ENCODE results near the gene NUP85. TPM values are rescaled to one million over a fixed set of nuclear protein-coding genes. Genes with fewer than 3 reads are reported as not detected.
"Not testable (repeated sequence)": the region's sequence is repeated elsewhere in the genome, so short reads cannot be mapped to it uniquely, and the experiment has no call there.

Gene NUP85, protein sequence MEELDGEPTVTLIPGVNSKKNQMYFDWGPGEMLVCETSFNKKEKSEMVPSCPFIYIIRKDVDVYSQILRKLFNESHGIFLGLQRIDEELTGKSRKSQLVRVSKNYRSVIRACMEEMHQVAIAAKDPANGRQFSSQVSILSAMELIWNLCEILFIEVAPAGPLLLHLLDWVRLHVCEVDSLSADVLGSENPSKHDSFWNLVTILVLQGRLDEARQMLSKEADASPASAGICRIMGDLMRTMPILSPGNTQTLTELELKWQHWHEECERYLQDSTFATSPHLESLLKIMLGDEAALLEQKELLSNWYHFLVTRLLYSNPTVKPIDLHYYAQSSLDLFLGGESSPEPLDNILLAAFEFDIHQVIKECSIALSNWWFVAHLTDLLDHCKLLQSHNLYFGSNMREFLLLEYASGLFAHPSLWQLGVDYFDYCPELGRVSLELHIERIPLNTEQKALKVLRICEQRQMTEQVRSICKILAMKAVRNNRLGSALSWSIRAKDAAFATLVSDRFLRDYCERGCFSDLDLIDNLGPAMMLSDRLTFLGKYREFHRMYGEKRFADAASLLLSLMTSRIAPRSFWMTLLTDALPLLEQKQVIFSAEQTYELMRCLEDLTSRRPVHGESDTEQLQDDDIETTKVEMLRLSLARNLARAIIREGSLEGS
- 100 to 1,000 TPM in 3 of 5 donors, 10 to 100 TPM in 2; 56.2 to 128 (median 106) TPM for total RNA-seq
- total RNA-seq (2013), result 52.1 TPM
- 36.6 to 120 (median 71.2) reads per million in 29 experiments for total RNA-seq

DNA sequence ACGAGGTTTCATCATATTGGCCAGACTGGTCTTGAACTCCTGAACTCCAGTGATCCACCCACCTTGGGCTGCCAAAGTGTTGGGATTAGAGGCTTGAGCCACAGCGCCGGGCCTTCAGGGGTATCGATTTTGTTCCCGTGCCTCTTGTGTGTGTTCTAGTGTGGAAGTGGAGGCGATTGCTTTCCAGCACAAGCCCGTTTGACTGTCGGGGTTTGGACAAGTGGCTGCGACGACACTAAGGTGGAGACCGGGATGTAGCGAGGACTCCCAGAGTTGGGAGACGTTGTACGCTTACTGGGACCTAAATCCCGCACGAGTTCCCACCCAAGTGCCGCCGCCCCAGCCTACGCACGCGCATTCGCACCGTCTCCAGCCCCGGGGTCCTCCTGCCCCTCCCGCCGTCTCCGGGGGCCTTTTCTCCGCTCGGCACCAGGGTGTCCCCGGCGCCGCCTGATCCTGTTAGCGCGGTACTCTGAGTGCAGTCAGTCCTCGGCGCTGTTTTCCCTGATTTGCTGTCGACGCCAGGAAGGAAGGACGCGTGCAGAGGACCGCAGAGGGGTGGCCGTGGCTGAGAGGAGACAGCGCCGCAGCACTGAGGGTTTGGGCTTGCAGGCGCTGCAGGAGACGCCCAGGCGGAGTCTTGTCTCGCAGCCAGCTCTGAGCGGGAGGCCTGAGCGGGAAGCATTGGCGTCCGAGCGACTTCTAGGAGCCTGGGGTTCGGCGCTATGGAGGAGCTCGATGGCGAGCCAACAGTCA lies at the start of gene NUP85:
Gene NUP85, plus strand, starts transcription at position 643 of the 756 bp plus-strand sequence. Its CDS starts 83 bp downstream, at position 726.
- no peaks in the 10 kb centered on the region for H3K27me3 Mint-ChIP-seq
- no peaks in the 10 kb centered on the region for H3K9me3 Mint-ChIP-seq
- DNase-seq (peak; percentile 78 to 95 (median 89)), ATAC-seq (replicated peaks in 1 of 4) (peak; percentile 85 to 95 (median 92))
- H3K27ac Mint-ChIP-seq, result peak within 1 kb of the TSS; percentile 99 to 100
- peak within 1 kb of the TSS; percentile 95 to 99 for H3K4me3 ChIP-seq (ENCODE audit: control insufficient read depth in 1 of 2, extremely low read depth in 1 of 2, low read length in 1 of 2)
- peak within 1 kb of the TSS; percentile 91 for H3K27ac ChIP-seq (ENCODE audit: low read length)
- H3K4me1 Mint-ChIP-seq, result peaks cover 23 to 37% (median 32%) of the 10 kb centered on the region in 3 donors
- no peaks in the 10 kb centered on the region for H3K27me3 ChIP-seq (replicated peaks in 1 of 2; ENCODE audit: control insufficient read depth in 2 of 2, extremely low read depth in 1 of 2, insufficient read depth in 2 of 2, low read length in 1 of 2)
- POLR2A ChIA-PET, result no interaction called here
- under 1% methylated on average over 53 of the region's 57 CpGs for WGBS (ENCODE audit: insufficient coverage)
- peaks cover 5% of the 10 kb centered on the region for H3K36me3 Mint-ChIP-seq
- peak within 1 kb of the TSS; percentile 93 to 95 (median 94) for H3K4me3 Mint-ChIP-seq
- H3K9me3 ChIP-seq, result no peaks in the 10 kb centered on the region
- peaks cover 0 to 11% of the 10 kb centered on the region in 2 donors for H3K36me3 ChIP-seq (ENCODE audit: control insufficient read depth in 2 of 2, extremely low read depth in 1 of 2, insufficient read depth in 1 of 2, low read length in 1 of 2)
- H3K4me1 ChIP-seq (ENCODE audit: control insufficient read depth in 1 of 2, extremely low read depth in 1 of 2, insufficient read depth in 2 of 2, low read length in 2 of 2), result peaks cover 8 to 25% of the 10 kb centered on the region in 2 experiments
- CTCF ChIA-PET, result interaction anchor here in 1 of 2 donors (0.6 to 2.2 kb wide), 6 partner anchors 34 to 243 kb away, joined by 3 to 10 read pairs (median 4); partner anchors contain the start of gene GRB2

DNA sequence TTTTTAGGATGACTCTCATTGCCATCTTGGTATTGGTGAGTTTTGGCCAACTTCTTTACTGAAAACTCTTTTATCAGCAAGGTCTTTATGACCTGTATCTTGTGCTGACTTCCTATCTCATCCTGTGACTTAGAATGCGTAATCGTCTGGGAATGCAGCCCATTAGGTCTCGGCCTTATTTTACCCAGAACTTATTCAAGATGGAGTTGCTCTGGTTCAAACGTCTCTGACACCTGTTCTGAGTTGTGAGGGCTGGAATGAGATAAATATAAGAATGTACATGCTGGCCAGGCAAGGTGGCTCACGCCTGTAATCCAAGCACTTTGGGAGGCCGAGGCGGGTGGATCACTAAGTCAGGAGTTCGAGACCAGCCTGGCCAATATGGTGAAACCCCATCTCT lies 47.0 kb upstream of the NUP85 start:
- H3K27ac ChIP-seq (ENCODE audit: low read length); H3K9me3 ChIP-seq; H3K4me3 Mint-ChIP-seq; H3K27ac Mint-ChIP-seq; H3K4me3 ChIP-seq (ENCODE audit: control insufficient read depth in 1 of 2, extremely low read depth in 1 of 2, low read length in 1 of 2); DNase-seq; H3K36me3 ChIP-seq (ENCODE audit: control insufficient read depth in 2 of 2, extremely low read depth in 1 of 2, insufficient read depth in 1 of 2, low read length in 1 of 2); H3K27me3 Mint-ChIP-seq; H3K27me3 ChIP-seq (replicated peaks in 1 of 2; ENCODE audit: control insufficient read depth in 2 of 2, extremely low read depth in 1 of 2, insufficient read depth in 2 of 2, low read length in 1 of 2); H3K9me3 Mint-ChIP-seq; H3K36me3 Mint-ChIP-seq; POLR2A ChIA-PET; ATAC-seq (replicated peaks in 1 of 4): not testable (repeated sequence)
- H3K4me1 Mint-ChIP-seq, result peaks cover 10 to 21% (median 15%) of the 10 kb centered on the region in 3 donors
- WGBS (ENCODE audit: insufficient coverage), result 91% methylated on average over 6 of the region's 8 CpGs
- peaks cover 7 to 14% of the 10 kb centered on the region in 2 experiments for H3K4me1 ChIP-seq (ENCODE audit: control insufficient read depth in 1 of 2, extremely low read depth in 1 of 2, insufficient read depth in 2 of 2, low read length in 2 of 2)
- CTCF ChIA-PET, result interaction anchor here in 1 of 2 donors (0.6 kb wide), 1 partner anchor 197 kb away, joined by 10 read pairs; no protein-coding TSS in a partner anchor

DNA sequence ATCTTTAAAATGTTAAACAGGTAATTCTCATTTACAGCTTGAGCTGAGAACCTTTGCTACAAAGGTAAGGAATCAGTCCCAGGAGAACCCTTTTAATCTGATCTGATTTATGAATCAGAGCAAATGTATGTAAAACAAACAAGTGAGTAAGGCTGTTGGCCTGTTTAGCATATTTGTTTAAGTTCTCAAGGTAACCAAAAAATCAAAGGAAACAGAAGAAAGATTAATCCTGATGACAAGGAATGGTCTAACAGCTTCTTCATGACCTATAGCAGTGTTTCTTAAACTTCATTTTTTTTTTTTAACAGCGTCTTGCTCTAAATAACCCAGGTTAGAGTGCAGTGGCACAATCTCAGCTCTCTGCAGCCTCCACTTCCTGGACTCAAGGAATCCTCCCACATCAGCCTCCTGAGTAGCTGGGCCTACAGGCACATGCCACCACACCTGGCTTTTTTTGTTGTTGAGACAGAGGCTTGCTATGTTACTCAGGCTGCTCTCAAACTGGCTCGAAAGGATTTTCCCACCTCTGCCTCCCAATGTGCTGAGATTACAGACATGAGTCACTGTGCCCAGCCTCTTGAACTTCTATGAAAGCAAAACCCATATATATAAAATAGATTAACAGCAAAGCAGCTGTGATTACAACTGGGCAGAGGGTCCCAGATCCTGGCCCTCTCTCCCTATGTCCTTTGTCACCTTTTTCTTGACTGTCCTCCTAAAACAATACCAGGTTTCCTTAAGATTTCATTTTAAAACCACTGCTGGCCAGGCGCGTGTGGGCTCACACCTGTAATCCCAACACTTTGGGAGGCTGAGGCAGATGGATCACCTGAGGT lies 46.1 kb upstream of the NUP85 start:
- H3K4me1 Mint-ChIP-seq, result peaks cover 10 to 15% (median 15%) of the 10 kb centered on the region in 3 donors
- H3K27me3 ChIP-seq (replicated peaks in 1 of 2; ENCODE audit: control insufficient read depth in 2 of 2, extremely low read depth in 1 of 2, insufficient read depth in 2 of 2, low read length in 1 of 2), result no peaks in the 10 kb centered on the region
- H3K4me3 ChIP-seq (ENCODE audit: control insufficient read depth in 1 of 2, extremely low read depth in 1 of 2, low read length in 1 of 2), result no peak overlapping the region
- H3K27me3 Mint-ChIP-seq, result no peaks in the 10 kb centered on the region
- no peaks in the 10 kb centered on the region for H3K36me3 ChIP-seq (ENCODE audit: control insufficient read depth in 2 of 2, extremely low read depth in 1 of 2, insufficient read depth in 1 of 2, low read length in 1 of 2)
- CTCF ChIA-PET, result interaction anchor here in 1 of 2 donors (0.7 kb wide), 1 partner anchor 90 kb away, joined by 3 read pairs; no protein-coding TSS in a partner anchor
- H3K9me3 ChIP-seq, result no peaks in the 10 kb centered on the region
- WGBS (ENCODE audit: insufficient coverage), result 100% methylated on average over 1 of the region's 4 CpGs
- no peaks in the 10 kb centered on the region for H3K36me3 Mint-ChIP-seq
- ATAC-seq (replicated peaks in 1 of 4) (no peak), DNase-seq (no peak)
- no peak overlapping the region for H3K4me3 Mint-ChIP-seq
- POLR2A ChIA-PET, result interaction anchor here in 1 of 2 donors (0.5 kb wide), 1 partner anchor 1418 kb away, joined by 6 read pairs; no protein-coding TSS in a partner anchor
- H3K27ac Mint-ChIP-seq, result no peak overlapping the region
- peaks cover 7 to 11% of the 10 kb centered on the region in 2 experiments for H3K4me1 ChIP-seq (ENCODE audit: control insufficient read depth in 1 of 2, extremely low read depth in 1 of 2, insufficient read depth in 2 of 2, low read length in 2 of 2)
- no peak overlapping the region for H3K27ac ChIP-seq (ENCODE audit: low read length)
- no peaks in the 10 kb centered on the region for H3K9me3 Mint-ChIP-seq

DNA sequence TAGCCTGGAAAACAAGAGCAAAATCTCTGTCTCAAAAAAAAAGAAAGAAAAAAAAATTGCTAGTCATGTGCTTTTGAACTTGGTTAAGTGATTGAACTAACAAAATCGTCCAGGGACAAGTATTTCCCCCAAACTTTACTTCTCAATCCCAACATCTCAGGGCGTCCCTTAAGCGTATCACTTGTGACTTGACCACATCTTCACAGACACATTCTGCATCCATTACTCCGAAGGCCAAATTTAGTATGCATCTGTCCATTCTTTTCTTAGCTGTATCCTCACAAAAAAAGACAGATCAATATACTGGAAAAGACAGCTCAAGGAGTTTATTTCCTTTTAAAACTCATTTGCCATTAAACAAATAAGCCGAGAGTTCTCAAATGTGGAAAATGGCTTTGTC lies 45.3 kb upstream of the NUP85 start:
- Histone ChIP-seq H3K27me3 (replicated peaks in 1 of 2; ENCODE audit: control insufficient read depth in 2 of 2, extremely low read depth in 1 of 2, insufficient read depth in 2 of 2, low read length in 1 of 2) (no peaks in the 10 kb centered on the region), H3K27ac (ENCODE audit: low read length) (no peak overlapping the region), H3K4me3 (ENCODE audit: control insufficient read depth in 1 of 2, extremely low read depth in 1 of 2, low read length in 1 of 2) (no peak overlapping the region), H3K36me3 (ENCODE audit: control insufficient read depth in 2 of 2, extremely low read depth in 1 of 2, insufficient read depth in 1 of 2, low read length in 1 of 2) (no peaks in the 10 kb centered on the region), H3K4me1 (ENCODE audit: control insufficient read depth in 1 of 2, extremely low read depth in 1 of 2, insufficient read depth in 2 of 2, low read length in 2 of 2) (peaks cover under 1 to 4% of the 10 kb centered on the region in 2 experiments), H3K9me3 (no peaks in the 10 kb centered on the region)
- CTCF ChIA-PET, result no interaction called here
- Mint-ChIP-seq H3K9me3 (no peaks in the 10 kb centered on the region), H3K27ac (no peak overlapping the region), H3K4me3 (no peak overlapping the region), H3K4me1 (peaks cover 2 to 7% (median 7%) of the 10 kb centered on the region in 3 donors), H3K36me3 (no peaks in the 10 kb centered on the region), H3K27me3 (no peaks in the 10 kb centered on the region)
- POLR2A ChIA-PET, result interaction anchor here in 1 of 2 donors (0.5 kb wide), 1 partner anchor 1417 kb away, joined by 6 read pairs; no protein-coding TSS in a partner anchor
- ATAC-seq (replicated peaks in 1 of 4) (no peak), DNase-seq (no peak)
- WGBS (ENCODE audit: insufficient coverage), result 100% methylated on average over 2 of the region's 5 CpGs

DNA sequence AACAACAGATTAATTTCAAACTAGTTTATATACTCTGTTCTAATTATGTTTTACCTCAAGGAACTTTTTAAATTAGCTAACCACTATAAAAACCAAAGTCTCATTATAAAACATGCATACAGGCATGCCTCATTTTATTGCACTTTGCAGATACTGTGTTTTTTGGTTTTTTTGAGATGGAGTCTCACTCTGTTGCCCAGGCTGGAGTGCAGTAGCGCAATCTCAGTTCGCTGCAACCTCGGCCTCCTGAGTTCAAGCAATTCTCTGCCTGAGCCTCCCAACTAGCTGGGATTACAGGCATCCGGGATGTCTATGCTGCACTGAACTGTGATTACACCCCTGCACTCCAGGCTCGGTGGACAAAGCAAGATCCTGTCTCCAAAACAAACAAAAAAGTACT lies 42.4 kb upstream of the NUP85 start:
- peaks cover 3% of the 10 kb centered on the region for H3K36me3 Mint-ChIP-seq
- no peaks in the 10 kb centered on the region for H3K9me3 Mint-ChIP-seq
- DNase-seq (no peak), ATAC-seq (replicated peaks in 1 of 4) (no peak)
- Histone ChIP-seq H3K4me1 (ENCODE audit: control insufficient read depth in 1 of 2, extremely low read depth in 1 of 2, insufficient read depth in 2 of 2, low read length in 2 of 2) (no peaks in the 10 kb centered on the region), H3K9me3 (no peaks in the 10 kb centered on the region), H3K36me3 (ENCODE audit: control insufficient read depth in 2 of 2, extremely low read depth in 1 of 2, insufficient read depth in 1 of 2, low read length in 1 of 2) (peaks cover 0 to 12% of the 10 kb centered on the region in 2 donors), H3K4me3 (ENCODE audit: control insufficient read depth in 1 of 2, extremely low read depth in 1 of 2, low read length in 1 of 2) (no peak overlapping the region), H3K27me3 (replicated peaks in 1 of 2; ENCODE audit: control insufficient read depth in 2 of 2, extremely low read depth in 1 of 2, insufficient read depth in 2 of 2, low read length in 1 of 2) (no peaks in the 10 kb centered on the region), H3K27ac (ENCODE audit: low read length) (no peak overlapping the region)
- no peaks in the 10 kb centered on the region for H3K27me3 Mint-ChIP-seq
- no peak overlapping the region for H3K27ac Mint-ChIP-seq
- no peaks in the 10 kb centered on the region for H3K4me1 Mint-ChIP-seq
- CTCF ChIA-PET, result interaction anchor here in 1 of 2 donors (0.6 to 2.2 kb wide), 2 partner anchors 49 to 1051 kb away, joined by 4 to 7 read pairs; no protein-coding TSS in a partner anchor
- POLR2A ChIA-PET, result interaction anchor here in 1 of 2 donors (0.7 kb wide), 1 partner anchor 9 kb away, joined by 10 read pairs; no protein-coding TSS in a partner anchor
- WGBS (ENCODE audit: insufficient coverage), result 100% methylated on average over 3 of the region's 5 CpGs
- H3K4me3 Mint-ChIP-seq, result no peak overlapping the region

Measured in T-cell (primary cell).